Panc1 (cell line): ENCODE data around the gene MYDGF. TPM values are rescaled to one million over a fixed set of nuclear protein-coding genes. Genes with fewer than 3 reads are reported as not detected.

ENCODE experiments used
- ATAC-seq: fragments of 200-7000 bp; cut with Tn5 transposase; 2 replicates; pipeline ENCODE4 v1.9.1; 2020; ENCODE audit warnings: mild to moderate bottlenecking, moderate library complexity
- BruUV-seq: library from RNA; stranded (reverse); fragments of 400-500 nt; replicated peaks from 2 replicates; lab custom pipeline; 2021; lab: Mats Ljungman, UMichigan
- CTCF ChIA-PET: fragments of 300-600 bp; sonication (Branson Sonifier 250); formaldehyde crosslinking; loops from one replicate; lab custom pipeline; 2022; ENCODE audit warnings: antibody characterized with exemption; lab: Charles Lee
- POLR2A ChIA-PET: fragments of 300-600 bp; sonication (Branson Sonifier 250); formaldehyde crosslinking; loops from one replicate; lab custom pipeline; 2022; ENCODE audit warnings: antibody characterized with exemption; lab: Charles Lee
- DNase-seq: peaks from one replicate; pipeline ENCODE4 v3.0.0-alpha.2; 2010; ENCODE audit warnings: low read depth, low spot score
- H3K27ac ChIP-seq: 2 replicates; pipeline ENCODE4 v1.5.1; 2011; ENCODE audit warnings: mild to moderate bottlenecking, low read length, inconsistent platforms
- H3K27me3 ChIP-seq: fragments of 200-500 bp; sonication (Bioruptor generic); 2 replicates; pipeline ENCODE4 v1.6.0; 2014; ENCODE audit warnings: low read length, inconsistent platforms; ENCODE audit not compliant: control insufficient read depth, insufficient read depth
- H3K36me3 ChIP-seq: fragments of 200-500 bp; sonication (Bioruptor generic); 2 replicates; pipeline ENCODE4 v1.5.1; 2014; ENCODE audit warnings: inconsistent platforms, mild to moderate bottlenecking, low read length, moderate library complexity; ENCODE audit not compliant: control insufficient read depth, insufficient read depth
- H3K4me1 ChIP-seq: 2 replicates; pipeline ENCODE4 v1.5.1; 2011; ENCODE audit warnings: inconsistent platforms, mild to moderate bottlenecking, low read length, moderate library complexity; ENCODE audit not compliant: control insufficient read depth, insufficient read depth
- H3K4me3 ChIP-seq, 2 experiments: 2 replicates each; pipeline ENCODE4 v1.5.1; 2011 to 2012; ENCODE audit warnings: low read depth in 2 of 2, low read length in 2 of 2, mild to moderate bottlenecking in 2 of 2, inconsistent platforms in 1 of 2, moderate library complexity in 1 of 2
- H3K9me3 ChIP-seq: fragments of 200-500 bp; sonication (Bioruptor generic); 2 replicates; pipeline ENCODE4 v1.5.1; 2014; ENCODE audit warnings: low read depth, mild to moderate bottlenecking, inconsistent platforms, low read length, moderate library complexity; ENCODE audit not compliant: control insufficient read depth, insufficient read depth
- CTCF ChIP-seq: fragments of 450-650 bp; IDR thresholded peaks from 2 replicates; pipeline ENCODE4 v1.5.1; 2017; ENCODE audit warnings: mild to moderate bottlenecking
- POLR2AphosphoS5 ChIP-seq: IDR thresholded peaks from 2 replicates; pipeline ENCODE4 v1.6.1; 2012; ENCODE audit warnings: mild to moderate bottlenecking, low read depth, low read length, moderate library complexity
- REST ChIP-seq, 2 experiments: IDR thresholded peaks; 2 replicates each; pipeline ENCODE4 v1.6.1; 2011 to 2012; ENCODE audit warnings: low read depth in 2 of 2, control low read depth in 1 of 2, low read length in 1 of 2, mild to moderate bottlenecking in 1 of 2, moderate library complexity in 1 of 2; ENCODE audit not compliant: insufficient read depth in 1 of 2
- SIN3A ChIP-seq: IDR thresholded peaks from 2 replicates; pipeline ENCODE4 v1.6.1; 2012; ENCODE audit warnings: low read depth, mild to moderate bottlenecking, low read length, moderate library complexity, borderline replicate concordance; ENCODE audit not compliant: insufficient read depth
- TCF7L2 ChIP-seq: IDR thresholded peaks from 2 replicates; pipeline ENCODE4 v1.6.1; 2011; ENCODE audit warnings: mild to moderate bottlenecking, low read depth, low read length, inconsistent platforms
- in situ Hi-C: cut with HindIII; loops from 2 replicates; pipeline ENCODE4 v1.10.0; 2016; ENCODE audit warnings: low sequenced_read_pairs, low pct_unique_long_range_greater_than_20kb
- intact Hi-C: fragments of 100-400 bp; cut with micrococcal nuclease; formaldehyde crosslinking; loops from one replicate; pipeline ENCODE4 v1.10.0; 2022; ENCODE audit not compliant: unreplicated experiment
- total RNA-seq: library from RNA; stranded (reverse); gene quantifications from one replicate; pipeline ENCODE4 v1.2.1, GENCODE V29; 2021; ENCODE audit not compliant: unreplicated experiment

Gene MYDGF
- total RNA-seq, 1 experiment from 2014 or later, result 78.1 TPM

- ChIA-PET CTCF (interaction anchor here (0.6 to 1.1 kb wide), 2 partner anchors 12 to 36 kb away, joined by 7 read pairs; no protein-coding TSS in a partner anchor), POLR2A (no interaction called here)
- no TSS peak for BruUV-seq
- in situ Hi-C loops (no loop called here), intact Hi-C loops (no loop called here)
- no peaks in the 10 kb centered on the region for H3K36me3 ChIP-seq
- no peak overlapping the region for H3K27ac ChIP-seq
- H3K27me3 ChIP-seq, result no peaks in the 10 kb centered on the region
- DNase-seq (no peak), ATAC-seq (peak; percentile 87)
- H3K4me3 ChIP-seq, result no peak overlapping the region
- H3K9me3 ChIP-seq, result no peaks in the 10 kb centered on the region
- TF ChIP-seq SIN3A, result no peak
- peak; percentile 72; the same call in 1 of the 2 replicates for TF ChIP-seq CTCF
- H3K4me1 ChIP-seq, result no peaks in the 10 kb centered on the region
Observed at GRCh38 chr19:4660181-4660791, 9.9 kb downstream of the MYDGF start.

- ChIA-PET POLR2A (no interaction called here), CTCF (no interaction called here)
- in situ Hi-C loops (no loop called here), intact Hi-C loops (no loop called here)
- Histone ChIP-seq H3K27ac (no peak overlapping the region), H3K4me3 (no peak overlapping the region), H3K9me3 (no peaks in the 10 kb centered on the region), H3K36me3 (no peaks in the 10 kb centered on the region), H3K27me3 (no peaks in the 10 kb centered on the region), H3K4me1 (no peaks in the 10 kb centered on the region)
- no peak for ATAC-seq
- BruUV-seq, result no TSS peak
- TF ChIP-seq CTCF (no peak), TCF7L2 (no peak), POLR2AphosphoS5 (no peak), SIN3A (no peak), REST (IDR thresholded peaks at IDR 0.05; ENCODE audit: insufficient read depth in 1 of 2, low read depth in 2 of 2, low read length in 1 of 2) (no peak)
- no peak for DNase-seq
Observed at GRCh38 chr19:4657835-4658234, 12.3 kb downstream of the MYDGF start.
